SK-N-SH (cell line): ENCODE data around the gene ZSWIM8. TPM values are rescaled to one million over a fixed set of nuclear protein-coding genes. Genes with fewer than 3 reads are reported as not detected.

Experiments used
- CTCF ChIA-PET: fragments of 300-600, 350-600 bp; formaldehyde crosslinking; extraction: SDS; loops from one replicate; lab custom pipeline; 2021; lab: Yijun Ruan, JAX
- POLR2A ChIA-PET: fragments of 350-600 bp; sonication (Branson Sonifier 250); formaldehyde crosslinking; extraction: SDS; loops from one replicate; lab custom pipeline; 2020; ENCODE audit warnings: antibody characterized with exemption, inconsistent platforms; lab: Yijun Ruan, JAX
- DNase-seq: peaks from one replicate; pipeline ENCODE4 v3.0.0; 2012
- H2AFZ ChIP-seq: fragments of 200-600 bp; sonication (generic); 2 replicates; pipeline ENCODE4 v1.8.1; 2016; ENCODE audit warnings: antibody characterized with exemption, mild to moderate bottlenecking, low read depth
- H3F3A ChIP-seq: fragments of 200-600 bp; sonication (generic); replicated peaks from 2 replicates; pipeline ENCODE3; 2016; ENCODE audit warnings: antibody characterized with exemption, mild to moderate bottlenecking; ENCODE audit not compliant: insufficient read depth
- H3K27ac ChIP-seq, 2 experiments: fragments of 200-500 bp in 1 of 2; fragments of 200-600 bp in 1 of 2; sonication (Bioruptor generic) in 1 of 2; sonication (generic), shearing (Covaris generic) in 1 of 2; 2 replicates each; pipeline versions ENCODE4 v1.5.1 to v1.6.1; 2014 to 2016; ENCODE audit warnings: low read depth in 2 of 2, inconsistent platforms in 1 of 2, low read length in 1 of 2, mild to moderate bottlenecking in 1 of 2, mixed read lengths in 1 of 2
- H3K27me3 ChIP-seq: fragments of 200-600 bp; sonication (generic), shearing (Covaris generic); 2 replicates; pipeline ENCODE4 v1.6.1; 2016; ENCODE audit warnings: mixed run types; ENCODE audit not compliant: insufficient read depth
- H3K36me3 ChIP-seq, 2 experiments: fragments of 200-500 bp in 1 of 2; fragments of 200-600 bp in 1 of 2; sonication (Bioruptor generic) in 1 of 2; sonication (generic) in 1 of 2; replicated peaks in 1 of 2; 2 replicates each; pipeline versions ENCODE3 to v1.5.1; 2014 to 2016; ENCODE audit warnings: low read length in 1 of 2, mild to moderate bottlenecking in 1 of 2; ENCODE audit not compliant: insufficient read depth in 2 of 2, control insufficient read depth in 1 of 2
- H3K4me1 ChIP-seq, 2 experiments: fragments of 200-500 bp in 1 of 2; fragments of 200-600 bp in 1 of 2; sonication (Bioruptor generic) in 1 of 2; sonication (generic), shearing (Covaris generic) in 1 of 2; 2 replicates each; pipeline versions ENCODE4 v1.5.1 to v1.6.1; 2014 to 2016; ENCODE audit warnings: low read depth in 1 of 2, low read length in 1 of 2, mixed run types in 1 of 2; ENCODE audit not compliant: insufficient read depth in 2 of 2, control insufficient read depth in 1 of 2
- H3K4me2 ChIP-seq: fragments of 200-600 bp; sonication (generic), shearing (Covaris generic); 2 replicates; pipeline ENCODE4 v1.6.1; 2017; ENCODE audit warnings: mixed run types
- H3K4me3 ChIP-seq, 2 experiments: fragments of 200-500 bp in 1 of 2; fragments of 200-600 bp in 1 of 2; sonication (Bioruptor generic) in 1 of 2; sonication (generic), shearing (Covaris generic) in 1 of 2; 2 replicates each; pipeline versions ENCODE4 v1.5.1 to v1.8.1; 2014 to 2016; ENCODE audit warnings: low read depth in 2 of 2, inconsistent platforms in 1 of 2, low read length in 1 of 2, mild to moderate bottlenecking in 1 of 2, mixed read lengths in 1 of 2, moderate library complexity in 1 of 2
- H3K79me2 ChIP-seq: fragments of 200-600 bp; sonication (generic); 2 replicates; pipeline ENCODE4 v1.8.1; 2017; ENCODE audit warnings: mild to moderate bottlenecking; ENCODE audit not compliant: insufficient read depth
- H3K9ac ChIP-seq: fragments of 200-600 bp; sonication (generic); 2 replicates; pipeline ENCODE4 v1.6.1; 2017; ENCODE audit warnings: mixed run types
- H3K9me2 ChIP-seq: fragments of 200-600 bp; sonication (generic); 2 replicates; pipeline ENCODE4 v1.6.1; 2017; ENCODE audit warnings: mixed run types
- H3K9me3 ChIP-seq: fragments of 200-600 bp; sonication (generic); 2 replicates; pipeline ENCODE4 v1.6.1; 2017; ENCODE audit warnings: mixed run types, mild to moderate bottlenecking, moderate library complexity
- H4K20me1 ChIP-seq: fragments of 200-600 bp; sonication (generic); 2 replicates; pipeline ENCODE4 v1.6.1; 2017; ENCODE audit warnings: mild to moderate bottlenecking, mixed run types; ENCODE audit not compliant: insufficient read depth
- CHD2 ChIP-seq: fragments of 150-350 bp; IDR thresholded peaks from 2 replicates; pipeline ENCODE4 v1.6.1; 2018; ENCODE audit warnings: low read length; ENCODE audit not compliant: partially characterized antibody
- CTCF ChIP-seq: fragments of 200-600 bp; sonication (generic); IDR thresholded peaks from 2 replicates; pipeline ENCODE4 v1.6.1; 2017; ENCODE audit warnings: antibody characterized with exemption, mild to moderate bottlenecking, moderate library complexity
- ELF1 ChIP-seq: IDR thresholded peaks from 2 replicates; pipeline ENCODE4 v1.4.0; 2012
- EP300 ChIP-seq, 2 experiments: IDR thresholded peaks; 2 replicates each; pipeline versions ENCODE4 v1.4.0 to v1.6.1; 2012; ENCODE audit warnings: borderline replicate concordance in 1 of 2, low read depth in 1 of 2, low read length in 1 of 2
- EZH2phosphoT487 ChIP-seq: fragments of 200-600 bp; sonication (generic); IDR thresholded peaks from 2 replicates; pipeline ENCODE4 v1.6.1; 2017; ENCODE audit warnings: low read depth, mixed run types, mild to moderate bottlenecking, antibody characterized with exemption, moderate library complexity, borderline replicate concordance
- FOXM1 ChIP-seq: IDR thresholded peaks from 2 replicates; pipeline ENCODE4 v1.4.0; 2012; ENCODE audit warnings: low read depth, mild to moderate bottlenecking
- GABPA ChIP-seq: IDR thresholded peaks from 2 replicates; pipeline ENCODE4 v1.4.0; 2012; ENCODE audit warnings: low read depth, mild to moderate bottlenecking
- JUND ChIP-seq: IDR thresholded peaks from 2 replicates; pipeline ENCODE4 v1.4.0; 2012
- MAX ChIP-seq: IDR thresholded peaks from 2 replicates; pipeline ENCODE4 v1.4.0; 2012; ENCODE audit warnings: low read depth
- MEF2A ChIP-seq: IDR thresholded peaks from 2 replicates; pipeline ENCODE4 v1.4.0; 2012; ENCODE audit warnings: low read depth, borderline replicate concordance
- MXI1 ChIP-seq: IDR thresholded peaks from 2 replicates; pipeline ENCODE4 v1.6.1; 2012; ENCODE audit warnings: mild to moderate bottlenecking, low read depth, low read length, improper control_type of control experiment
- NRF1 ChIP-seq: IDR thresholded peaks from 2 replicates; pipeline ENCODE4 v1.6.1; 2012; ENCODE audit warnings: low read depth, mild to moderate bottlenecking, low read length
- RCOR1 ChIP-seq: fragments of 150-350 bp; IDR thresholded peaks from 2 replicates; pipeline ENCODE4 v1.6.1; 2017; ENCODE audit warnings: antibody characterized with exemption, low read length
- RFX5 ChIP-seq: IDR thresholded peaks from 2 replicates; pipeline ENCODE4 v1.6.1; 2012; ENCODE audit warnings: mild to moderate bottlenecking, improper control_type of control experiment, low read length
- RXRA ChIP-seq: IDR thresholded peaks from 2 replicates; pipeline ENCODE4 v1.4.0; 2012; ENCODE audit warnings: low read depth, mild to moderate bottlenecking, borderline replicate concordance
- TEAD4 ChIP-seq: IDR thresholded peaks from 2 replicates; pipeline ENCODE4 v1.4.0; 2012; ENCODE audit warnings: mild to moderate bottlenecking, borderline replicate concordance; ENCODE audit not compliant: insufficient read depth
- USF1 ChIP-seq: IDR thresholded peaks from 2 replicates; pipeline ENCODE4 v1.4.0; 2012; ENCODE audit warnings: low read depth, borderline replicate concordance
- WGBS: methylation state at CpG from one replicate; pipeline ENCODE4 v1.1.6; 2017; ENCODE audit warnings: low lambda C conversion rate; 5-methylcytosine and 5-hydroxymethylcytosine counted together
- polyA plus RNA-seq, 3 experiments: library from polyadenylated mRNA; depleted of rRNA; stranded (reverse); fragments of >200 nt; gene quantifications; 2 replicates each; pipeline ENCODE4 v1.2.3, GENCODE V29; 2012
- TF ChIP-seq, protein P1 (sequence below): fragments of 150-350 bp; IDR thresholded peaks from 2 replicates; pipeline ENCODE4 v1.6.1; 2016; ENCODE audit warnings: mild to moderate bottlenecking, low read depth, low read length
- TF ChIP-seq, protein P2 (sequence below): IDR thresholded peaks from 2 replicates; pipeline ENCODE4 v1.4.0; 2012; ENCODE audit warnings: low read depth, borderline replicate concordance
- TF ChIP-seq, protein P3 (sequence below): fragments of 150-350 bp; IDR thresholded peaks from 2 replicates; pipeline ENCODE4 v1.6.1; 2017; ENCODE audit warnings: antibody characterized with exemption, low read length, low read depth, borderline replicate concordance

Gene ZSWIM8
- polyA plus RNA-seq, 1 of the 3 experiments (the other 2 are of a cell fraction), result 97.3 TPM

- Histone ChIP-seq H3K4me2 (no peak overlapping the region), H3K9ac (no peak overlapping the region), H3K4me1 (peaks cover 4 to 5% of the 10 kb centered on the region in 2 experiments; a peak in 3 of 4 replicates), H2AFZ (no peak overlapping the region), H3K27me3 (no peaks in the 10 kb centered on the region), H3K36me3 (peaks cover 8 to 45% of the 10 kb centered on the region in 2 experiments), H4K20me1 (no peaks in the 10 kb centered on the region), H3K27ac (no peak overlapping the region), H3K79me2 (peaks cover 22% of the 10 kb centered on the region; the same call in 1 of the 2 replicates), H3K4me3 (no peak overlapping the region), H3K9me2 (no peaks in the 10 kb centered on the region), H3K9me3 (no peaks in the 10 kb centered on the region), H3F3A (peaks cover 34% of the 10 kb centered on the region)
- 95% methylated on average over 3 of the region's 4 CpGs for WGBS
- DNase-seq, result no peak
- ChIA-PET CTCF (interaction anchor here (1.0 kb wide), 2 partner anchors 8 to 13 kb away, joined by 3 read pairs; no protein-coding TSS in a partner anchor), POLR2A (no interaction called here)
- TF ChIP-seq MXI1, result no peak
- no peak for TF ChIP-seq RXRA
- no peak for TF ChIP-seq MAX
Observed at GRCh38 chr10:73812657-73813056, 27.3 kb downstream of the ZSWIM8 start.

DNA sequence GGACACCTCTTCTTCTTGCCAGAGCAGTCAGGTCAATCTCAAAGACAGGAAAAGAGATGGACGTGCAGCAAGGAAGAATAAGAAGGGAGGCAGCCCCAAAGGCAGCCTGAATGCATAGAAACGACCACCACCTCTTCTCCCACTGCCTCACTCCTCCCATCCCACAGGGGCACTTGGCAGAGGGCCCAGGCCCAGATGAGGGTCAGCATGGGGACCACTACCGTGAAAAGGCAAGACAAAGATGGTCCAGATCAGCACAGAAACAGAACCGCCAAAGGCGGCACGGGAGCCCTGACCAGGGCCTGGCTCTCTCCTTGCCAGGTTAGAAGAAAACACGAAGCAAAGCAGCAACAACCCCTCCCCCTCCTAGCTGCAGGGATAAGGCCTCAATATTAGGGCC is 27.9 kb downstream of the ZSWIM8 start:
- H3K79me2 ChIP-seq, result peaks cover 22% of the 10 kb centered on the region; the same call in 1 of the 2 replicates
- no peak overlapping the region for H3K4me2 ChIP-seq
- peaks cover 34% of the 10 kb centered on the region for H3F3A ChIP-seq
- no peak overlapping the region for H2AFZ ChIP-seq
- ChIA-PET POLR2A (interaction anchor here (1.2 kb wide), 1 partner anchor 41 kb away, joined by 3 read pairs; a partner anchor contains a TSS), CTCF (interaction anchor here (1.6 kb wide), 1 partner anchor 39 kb away, joined by 4 read pairs; no protein-coding TSS in a partner anchor)
- no peak overlapping the region for H3K9ac ChIP-seq
- peaks cover 4 to 5% of the 10 kb centered on the region in 2 experiments; a peak in 3 of 4 replicates for H3K4me1 ChIP-seq
- H3K4me3 ChIP-seq, result no peak overlapping the region
- H3K27ac ChIP-seq, result no peak overlapping the region
- no peaks in the 10 kb centered on the region for H3K9me3 ChIP-seq
- 86% methylated on average over 7 of the region's 7 CpGs for WGBS
- no peaks in the 10 kb centered on the region for H3K9me2 ChIP-seq
- no peaks in the 10 kb centered on the region for H3K27me3 ChIP-seq
- no peaks in the 10 kb centered on the region for H4K20me1 ChIP-seq
- DNase-seq, result no peak
- H3K36me3 ChIP-seq, result peaks cover 8 to 39% of the 10 kb centered on the region in 2 experiments
- TF ChIP-seq USF1 (no peak), TEAD4 (no peak), JUND (no peak), MAX (no peak), RCOR1 (no peak), CHD2 (no peak), GABPA (no peak), EP300 (IDR thresholded peaks at IDR 0.05; ENCODE audit: borderline replicate concordance in 1 of 2, low read depth in 1 of 2, low read length in 1 of 2) (no peak), MXI1 (no peak), ELF1 (no peak), NRF1 (no peak), RFX5 (no peak), FOXM1 (no peak), CTCF (no peak), EZH2phosphoT487 (no peak), MEF2A (no peak)
- TF ChIP-seq, protein P1, sequence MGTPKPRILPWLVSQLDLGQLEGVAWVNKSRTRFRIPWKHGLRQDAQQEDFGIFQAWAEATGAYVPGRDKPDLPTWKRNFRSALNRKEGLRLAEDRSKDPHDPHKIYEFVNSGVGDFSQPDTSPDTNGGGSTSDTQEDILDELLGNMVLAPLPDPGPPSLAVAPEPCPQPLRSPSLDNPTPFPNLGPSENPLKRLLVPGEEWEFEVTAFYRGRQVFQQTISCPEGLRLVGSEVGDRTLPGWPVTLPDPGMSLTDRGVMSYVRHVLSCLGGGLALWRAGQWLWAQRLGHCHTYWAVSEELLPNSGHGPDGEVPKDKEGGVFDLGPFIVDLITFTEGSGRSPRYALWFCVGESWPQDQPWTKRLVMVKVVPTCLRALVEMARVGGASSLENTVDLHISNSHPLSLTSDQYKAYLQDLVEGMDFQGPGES, result no peak
- TF ChIP-seq, protein P2, sequence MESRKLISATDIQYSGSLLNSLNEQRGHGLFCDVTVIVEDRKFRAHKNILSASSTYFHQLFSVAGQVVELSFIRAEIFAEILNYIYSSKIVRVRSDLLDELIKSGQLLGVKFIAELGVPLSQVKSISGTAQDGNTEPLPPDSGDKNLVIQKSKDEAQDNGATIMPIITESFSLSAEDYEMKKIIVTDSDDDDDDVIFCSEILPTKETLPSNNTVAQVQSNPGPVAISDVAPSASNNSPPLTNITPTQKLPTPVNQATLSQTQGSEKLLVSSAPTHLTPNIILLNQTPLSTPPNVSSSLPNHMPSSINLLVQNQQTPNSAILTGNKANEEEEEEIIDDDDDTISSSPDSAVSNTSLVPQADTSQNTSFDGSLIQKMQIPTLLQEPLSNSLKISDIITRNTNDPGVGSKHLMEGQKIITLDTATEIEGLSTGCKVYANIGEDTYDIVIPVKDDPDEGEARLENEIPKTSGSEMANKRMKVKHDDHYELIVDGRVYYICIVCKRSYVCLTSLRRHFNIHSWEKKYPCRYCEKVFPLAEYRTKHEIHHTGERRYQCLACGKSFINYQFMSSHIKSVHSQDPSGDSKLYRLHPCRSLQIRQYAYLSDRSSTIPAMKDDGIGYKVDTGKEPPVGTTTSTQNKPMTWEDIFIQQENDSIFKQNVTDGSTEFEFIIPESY, result no peak
- TF ChIP-seq, protein P3, sequence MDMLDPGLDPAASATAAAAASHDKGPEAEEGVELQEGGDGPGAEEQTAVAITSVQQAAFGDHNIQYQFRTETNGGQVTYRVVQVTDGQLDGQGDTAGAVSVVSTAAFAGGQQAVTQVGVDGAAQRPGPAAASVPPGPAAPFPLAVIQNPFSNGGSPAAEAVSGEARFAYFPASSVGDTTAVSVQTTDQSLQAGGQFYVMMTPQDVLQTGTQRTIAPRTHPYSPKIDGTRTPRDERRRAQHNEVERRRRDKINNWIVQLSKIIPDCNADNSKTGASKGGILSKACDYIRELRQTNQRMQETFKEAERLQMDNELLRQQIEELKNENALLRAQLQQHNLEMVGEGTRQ, result no peak
